HepG2 (cell line): ENCODE data around the gene KLHL33. TPM values are rescaled to one million over a fixed set of nuclear protein-coding genes. Genes with fewer than 3 reads are reported as not detected.

ENCODE experiments used
- ATAC-seq: fragments of 200-7000 bp; cut with Tn5 transposase; 3 replicates; pipeline ENCODE4 v1.9.1; 2020; ENCODE audit warnings: mild to moderate bottlenecking, moderate library complexity
- BruUV-seq: library from RNA; stranded (reverse); fragments of 400-500 nt; replicated peaks from 2 replicates; lab custom pipeline; 2021; lab: Mats Ljungman, UMichigan
- CTCF ChIA-PET: fragments of 300-600 bp; formaldehyde crosslinking; extraction: SDS; loops from one replicate; lab custom pipeline; 2021; ENCODE audit warnings: low total read pairs, inconsistent platforms, low intra/inter-chr PET ratio; lab: Yijun Ruan, JAX
- POLR2A ChIA-PET: fragments of 350-600 bp; sonication (Branson Sonifier 250); formaldehyde crosslinking; loops from one replicate; lab custom pipeline; 2020; ENCODE audit warnings: antibody characterized with exemption, inconsistent platforms; lab: Yijun Ruan, JAX
- DNase-seq: peaks from one replicate; pipeline ENCODE4 v3.0.0-alpha.2; 2015; ENCODE audit warnings: low spot score
- FAIRE-seq: peaks from 3 replicates; lab custom pipeline; 2011; peaks lifted over from hg19 to GRCh38; lab: Jason Lieb, UNC
- H2AFZ ChIP-seq: one replicate; pipeline ENCODE4 v1.6.1; 2011; ENCODE audit warnings: low read length, inconsistent platforms
- H3K27ac ChIP-seq: fragments of 300-600 bp; 3 replicates; pipeline ENCODE4 v1.8.0; 2011; ENCODE audit warnings: mixed run types, mild to moderate bottlenecking, mixed read lengths, low read length, inconsistent platforms; ENCODE audit not compliant: insufficient read depth; ENCODE audit errors: extremely low read length
- H3K27me3 ChIP-seq, 2 experiments: fragments of 200-600 bp in 1 of 2; 2 replicates in 1 of 2; 3 replicates in 1 of 2; pipeline versions ENCODE4 v1.6.0 to v1.8.0; 2011; ENCODE audit warnings: low read length in 2 of 2, mild to moderate bottlenecking in 2 of 2, moderate library complexity in 2 of 2, inconsistent platforms in 1 of 2; ENCODE audit not compliant: insufficient read depth in 2 of 2, control insufficient read depth in 1 of 2
- H3K36me3 ChIP-seq, 2 experiments: fragments of 200-600 bp in 1 of 2; replicated peaks in 1 of 2; 2 replicates in 1 of 2; 3 replicates in 1 of 2; pipeline versions ENCODE4 v1.5.1 to v1.8.0; 2011; ENCODE audit warnings: low read length in 2 of 2, inconsistent platforms in 1 of 2; ENCODE audit not compliant: insufficient read depth in 2 of 2, control insufficient read depth in 1 of 2
- H3K4me1 ChIP-seq: 2 replicates; pipeline ENCODE4 v1.5.1; 2012; ENCODE audit warnings: low read length, inconsistent platforms; ENCODE audit not compliant: insufficient read depth
- H3K4me2 ChIP-seq: 2 replicates; pipeline ENCODE4 v1.6.0; 2011; ENCODE audit warnings: low read depth, low read length, inconsistent platforms
- H3K4me3 ChIP-seq, 3 experiments: fragments of 200-600 bp in 1 of 3; sonication (generic), shearing (Covaris generic) in 1 of 3; replicated peaks in 1 of 3; 2 replicates each; pipeline ENCODE4 v1.5.1; 2011 to 2016; ENCODE audit warnings: low read length in 3 of 3, inconsistent platforms in 2 of 3, low read depth in 2 of 3, mild to moderate bottlenecking in 2 of 3, control low read depth in 1 of 3, mixed read lengths in 1 of 3; ENCODE audit not compliant: insufficient read depth in 1 of 3
- H3K79me2 ChIP-seq: one replicate; pipeline ENCODE4 v1.6.1; 2011; ENCODE audit warnings: low read length, inconsistent platforms; ENCODE audit not compliant: insufficient read depth
- H3K9ac ChIP-seq: 2 replicates; pipeline ENCODE4 v1.6.0; 2011; ENCODE audit warnings: mild to moderate bottlenecking, low read depth, low read length, inconsistent platforms; ENCODE audit not compliant: insufficient read depth
- H3K9me3 ChIP-seq: 2 replicates; pipeline ENCODE4 v1.5.1; 2012; ENCODE audit warnings: mild to moderate bottlenecking, low read length
- H4K20me1 ChIP-seq: 2 replicates; pipeline ENCODE4 v1.6.0; 2011; ENCODE audit warnings: inconsistent platforms, mild to moderate bottlenecking, low read length, moderate library complexity; ENCODE audit not compliant: insufficient read depth
- ARHGAP35 ChIP-seq: sonication (generic); formaldehyde crosslinking; IDR thresholded peaks from 2 replicates; pipeline ENCODE4 v1.9.0; 2022; ENCODE audit warnings: mild to moderate bottlenecking, inconsistent platforms, moderate library complexity, missing genetic modification reagents, borderline replicate concordance
- BRCA1 ChIP-seq: sonication (generic); formaldehyde crosslinking; IDR thresholded peaks from 2 replicates; pipeline ENCODE4 v1.4.0; 2020; ENCODE audit warnings: missing genetic modification reagents
- CBX5 ChIP-seq: sonication (generic); formaldehyde crosslinking; IDR thresholded peaks from 2 replicates; pipeline ENCODE4 v1.4.0; 2020; ENCODE audit warnings: missing genetic modification reagents, borderline replicate concordance
- MLLT10 ChIP-seq: sonication (generic); formaldehyde crosslinking; IDR thresholded peaks from 2 replicates; pipeline ENCODE4 v1.4.0; 2020; ENCODE audit warnings: missing genetic modification reagents
- PCBP1 ChIP-seq: fragments of 200-400 bp; formaldehyde crosslinking; IDR thresholded peaks from 2 replicates; pipeline ENCODE4 v1.6.1; 2017; ENCODE audit warnings: mild to moderate bottlenecking, low read depth, low read length, borderline replicate concordance
- RFXANK ChIP-seq: IDR thresholded peaks from 2 replicates; pipeline ENCODE4 v1.6.1; 2016
- SOX13 ChIP-seq, 3 experiments: fragments of 450-650 bp in 1 of 3; sonication (generic) in 1 of 3; formaldehyde crosslinking in 1 of 3; IDR thresholded peaks in 2 of 3; conservative IDR thresholded peaks in 1 of 3; 2 replicates each; pipeline versions ENCODE4 v1.5.0 to v1.6.1; 2016 to 2020; ENCODE audit warnings: antibody characterized with exemption in 1 of 3, mild to moderate bottlenecking in 1 of 3, missing compliant biosample characterization in 1 of 3, missing genetic modification reagents in 1 of 3, moderate library complexity in 1 of 3
- ZNF101 ChIP-seq: sonication (generic); formaldehyde crosslinking; IDR thresholded peaks from 2 replicates; pipeline ENCODE4 v1.4.0; 2020; ENCODE audit warnings: mild to moderate bottlenecking, low read depth, missing genetic modification reagents, borderline replicate concordance
- ZNF12 ChIP-seq: sonication (generic); formaldehyde crosslinking; IDR thresholded peaks from 2 replicates; pipeline ENCODE4 v1.5.0; 2020; ENCODE audit warnings: missing genetic modification reagents
- ZNF121 ChIP-seq: sonication (generic); formaldehyde crosslinking; IDR thresholded peaks from 2 replicates; pipeline ENCODE4 v1.5.0; 2020; ENCODE audit warnings: mild to moderate bottlenecking, missing genetic modification reagents
- ZNF296 ChIP-seq: sonication (generic); formaldehyde crosslinking; conservative IDR thresholded peaks from 2 replicates; pipeline ENCODE4 v1.5.0; 2020; ENCODE audit warnings: mild to moderate bottlenecking, missing genetic modification reagents
- ZNF331 ChIP-seq: sonication (generic); formaldehyde crosslinking; IDR thresholded peaks from 2 replicates; pipeline ENCODE4 v1.4.0; 2020; ENCODE audit warnings: missing genetic modification reagents
- ZNF484 ChIP-seq: sonication (generic); formaldehyde crosslinking; IDR thresholded peaks from 2 replicates; pipeline ENCODE4 v1.5.1; 2020; ENCODE audit warnings: mild to moderate bottlenecking, low read depth, missing genetic modification reagents, borderline replicate concordance
- ZNF790 ChIP-seq: sonication (generic); formaldehyde crosslinking; IDR thresholded peaks from 2 replicates; pipeline ENCODE4 v1.8.0; 2022; ENCODE audit warnings: missing genetic modification reagents, mild to moderate bottlenecking, borderline replicate concordance
- WGBS: methylation state at CpG from one replicate; pipeline ENCODE4 v1.1.6; 2017; ENCODE audit warnings: low lambda C conversion rate; 5-methylcytosine and 5-hydroxymethylcytosine counted together
- in situ Hi-C: cut with HindIII; loops from 2 replicates; pipeline ENCODE4 v1.10.0; 2017; ENCODE audit warnings: low pct_unique_long_range_greater_than_20kb; ENCODE audit not compliant: extremely low pct_ligation_motif_present
- intact Hi-C: fragments of 100-400 bp; cut with micrococcal nuclease; formaldehyde crosslinking; loops from one replicate; pipeline ENCODE4 v1.10.0; 2022; ENCODE audit not compliant: unreplicated experiment
- polyA plus RNA-seq, 8 experiments: library from polyadenylated mRNA; depleted of rRNA in 3 of 8; stranded (reverse) in 7 of 8; unstranded in 1 of 8; fragments of >200 nt; fragmentation: Illumina TruSeq in 4 of 8; extraction: Trizol in 4 of 8; gene quantifications; 2 replicates each; pipeline versions ENCODE4 v1.2.1 to v1.2.3, GENCODE V29; 2011 to 2016; ENCODE audit warnings: low read depth in 4 of 8, missing spikeins in 1 of 8, mixed read lengths in 1 of 8; ENCODE audit not compliant: insufficient read depth in 1 of 8
- total RNA-seq, 5 experiments: library from RNA; depleted of rRNA; stranded (reverse); fragments of >200 nt; fragmentation: Illumina TruSeq; extraction: Trizol; gene quantifications; 2 replicates each; pipeline ENCODE4 v1.2.3, GENCODE V29; 2016; ENCODE audit warnings: low read depth in 1 of 5
- TF ChIP-seq, protein P1 (sequence below): sonication (generic); formaldehyde crosslinking; IDR thresholded peaks from 2 replicates; pipeline ENCODE4 v1.4.0; 2020; ENCODE audit warnings: missing genetic modification reagents
- TF ChIP-seq, protein P2 (sequence below): sonication (generic); formaldehyde crosslinking; IDR thresholded peaks from 2 replicates; pipeline ENCODE4 v1.4.0; 2020; ENCODE audit warnings: low read depth, mild to moderate bottlenecking, missing genetic modification reagents

Gene KLHL33
- total and polyA plus RNA-seq, 2 of the 13 experiments (the other 11 are each of a cell fraction or from before 2014, with no cell fraction given) = not detected

DNA sequence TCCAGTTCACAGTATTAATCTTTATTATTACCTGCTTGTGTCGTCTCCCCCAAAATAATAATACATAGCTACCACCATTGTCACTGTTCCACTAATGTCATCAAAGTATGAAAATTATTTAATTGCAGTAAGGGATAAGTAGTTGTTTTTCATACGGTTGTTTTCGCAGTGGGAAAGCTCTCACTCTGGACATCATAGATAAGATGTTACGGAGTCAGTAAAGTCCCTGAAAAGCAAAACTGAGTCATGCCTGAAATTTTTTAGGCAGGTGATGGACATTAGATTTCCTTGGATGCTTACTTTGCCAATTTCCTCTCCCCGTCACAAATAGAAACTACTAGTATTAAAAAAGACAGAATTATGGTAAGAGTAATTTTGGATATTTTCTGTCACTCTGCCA, 46.4 kb upstream of the KLHL33 start:
- intact Hi-C loops (no loop called here), in situ Hi-C loops (no loop called here)
- Histone ChIP-seq H3K4me3 (no peak overlapping the region), H3K79me2 (no peaks in the 10 kb centered on the region), H3K4me1 (no peaks in the 10 kb centered on the region), H4K20me1 (no peaks in the 10 kb centered on the region), H3K27ac (no peak overlapping the region), H3K9ac (no peak overlapping the region), H3K36me3 (peaks cover 4% of the 10 kb centered on the region in 2 experiments; a peak in 3 of 5 replicates), H2AFZ (no peak overlapping the region), H3K4me2 (no peak overlapping the region), H3K27me3 (no peaks in the 10 kb centered on the region), H3K9me3 (no peaks in the 10 kb centered on the region)
- no peak for DNase-seq
- BruUV-seq = no TSS peak
- 70% methylated on average over 5 of the region's 5 CpGs for WGBS
- FAIRE-seq = no peak
- CTCF ChIA-PET = no interaction called here
- POLR2A ChIA-PET = interaction anchor here (1.1 kb wide), 1 partner anchor 12 kb away, joined by 3 read pairs; no protein-coding TSS in a partner anchor
- no peak for TF ChIP-seq ZNF12 (CRISPR knock-in tag)
- TF ChIP-seq PCBP1 = no peak
- TF ChIP-seq RFXANK (CRISPR knock-in tag) = no peak
- no peak for TF ChIP-seq ZNF331
- TF ChIP-seq ARHGAP35 (CRISPR knock-in tag) = no peak
- no peak for TF ChIP-seq ZNF101
- no peak for TF ChIP-seq CBX5 (CRISPR knock-in tag)
- TF ChIP-seq ZNF484 (CRISPR knock-in tag) = no peak
- no peak for TF ChIP-seq BRCA1 (CRISPR knock-in tag)
- TF ChIP-seq, protein P1, sequence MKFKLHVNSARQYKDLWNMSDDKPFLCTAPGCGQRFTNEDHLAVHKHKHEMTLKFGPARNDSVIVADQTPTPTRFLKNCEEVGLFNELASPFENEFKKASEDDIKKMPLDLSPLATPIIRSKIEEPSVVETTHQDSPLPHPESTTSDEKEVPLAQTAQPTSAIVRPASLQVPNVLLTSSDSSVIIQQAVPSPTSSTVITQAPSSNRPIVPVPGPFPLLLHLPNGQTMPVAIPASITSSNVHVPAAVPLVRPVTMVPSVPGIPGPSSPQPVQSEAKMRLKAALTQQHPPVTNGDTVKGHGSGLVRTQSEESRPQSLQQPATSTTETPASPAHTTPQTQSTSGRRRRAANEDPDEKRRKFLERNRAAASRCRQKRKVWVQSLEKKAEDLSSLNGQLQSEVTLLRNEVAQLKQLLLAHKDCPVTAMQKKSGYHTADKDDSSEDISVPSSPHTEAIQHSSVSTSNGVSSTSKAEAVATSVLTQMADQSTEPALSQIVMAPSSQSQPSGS (CRISPR knock-in tag) = no peak
- TF ChIP-seq SOX13 (IDR thresholded peaks at IDR 0.05) = no peak
- no peak for TF ChIP-seq SOX13 (CRISPR knock-in tag; conservative IDR thresholded peaks at IDR 0.05 in 1 of 2, IDR thresholded peaks at IDR 0.05 in 1 of 2)
- no peak for TF ChIP-seq MLLT10
- no peak for TF ChIP-seq ZNF296 (CRISPR knock-in tag)
- TF ChIP-seq, protein P2, sequence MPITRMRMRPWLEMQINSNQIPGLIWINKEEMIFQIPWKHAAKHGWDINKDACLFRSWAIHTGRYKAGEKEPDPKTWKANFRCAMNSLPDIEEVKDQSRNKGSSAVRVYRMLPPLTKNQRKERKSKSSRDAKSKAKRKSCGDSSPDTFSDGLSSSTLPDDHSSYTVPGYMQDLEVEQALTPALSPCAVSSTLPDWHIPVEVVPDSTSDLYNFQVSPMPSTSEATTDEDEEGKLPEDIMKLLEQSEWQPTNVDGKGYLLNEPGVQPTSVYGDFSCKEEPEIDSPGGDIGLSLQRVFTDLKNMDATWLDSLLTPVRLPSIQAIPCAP (CRISPR knock-in tag) = no peak
- no peak for TF ChIP-seq ZNF790 (CRISPR knock-in tag)
- no peak for TF ChIP-seq ZNF121 (CRISPR knock-in tag)
- ATAC-seq = no peak
